ENCODE results near the gene PFAS.

GRCh38 chr17:8267480-8268147 is 18.5 kb downstream of the PFAS start:
- TF ChIP-seq, protein P1, sequence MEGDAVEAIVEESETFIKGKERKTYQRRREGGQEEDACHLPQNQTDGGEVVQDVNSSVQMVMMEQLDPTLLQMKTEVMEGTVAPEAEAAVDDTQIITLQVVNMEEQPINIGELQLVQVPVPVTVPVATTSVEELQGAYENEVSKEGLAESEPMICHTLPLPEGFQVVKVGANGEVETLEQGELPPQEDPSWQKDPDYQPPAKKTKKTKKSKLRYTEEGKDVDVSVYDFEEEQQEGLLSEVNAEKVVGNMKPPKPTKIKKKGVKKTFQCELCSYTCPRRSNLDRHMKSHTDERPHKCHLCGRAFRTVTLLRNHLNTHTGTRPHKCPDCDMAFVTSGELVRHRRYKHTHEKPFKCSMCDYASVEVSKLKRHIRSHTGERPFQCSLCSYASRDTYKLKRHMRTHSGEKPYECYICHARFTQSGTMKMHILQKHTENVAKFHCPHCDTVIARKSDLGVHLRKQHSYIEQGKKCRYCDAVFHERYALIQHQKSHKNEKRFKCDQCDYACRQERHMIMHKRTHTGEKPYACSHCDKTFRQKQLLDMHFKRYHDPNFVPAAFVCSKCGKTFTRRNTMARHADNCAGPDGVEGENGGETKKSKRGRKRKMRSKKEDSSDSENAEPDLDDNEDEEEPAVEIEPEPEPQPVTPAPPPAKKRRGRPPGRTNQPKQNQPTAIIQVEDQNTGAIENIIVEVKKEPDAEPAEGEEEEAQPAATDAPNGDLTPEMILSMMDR (IDR thresholded peaks at IDR 0.05): no peak
- TF ChIP-seq POLR2A (IDR thresholded peaks at IDR 0.05): no peak

Data from Peyer's patch (tissue), 4 donors.